DMS53 (cell line): ENCODE data around the gene CHI3L1.

ENCODE experiments used
- DNase-seq: peaks from one replicate; lab custom pipeline; 2025; lab: John Stamatoyannopoulos, UW

The CHI3L1 gene

DNA sequence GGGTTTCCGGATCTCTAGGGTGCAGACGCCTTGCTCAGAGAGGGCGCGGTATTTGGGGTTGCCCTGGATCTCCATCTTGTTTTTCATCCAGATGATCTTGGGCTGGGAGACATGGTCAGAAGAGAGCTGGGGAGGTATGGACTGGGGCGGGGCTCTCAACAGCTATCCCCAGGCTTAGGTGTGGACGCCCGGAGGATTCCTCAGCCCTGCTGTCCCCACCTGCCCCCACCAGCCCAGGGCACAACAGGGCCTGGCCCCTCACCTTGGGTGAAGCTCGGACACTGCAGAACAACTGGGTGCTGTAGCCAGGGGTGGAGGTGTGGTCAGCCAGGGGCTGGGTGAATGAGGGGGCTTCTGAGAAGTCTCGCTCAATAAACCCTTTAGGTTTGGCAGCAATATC, 17.5 kb downstream of the CHI3L1 start:
- DNase-seq = no peak

DNA sequence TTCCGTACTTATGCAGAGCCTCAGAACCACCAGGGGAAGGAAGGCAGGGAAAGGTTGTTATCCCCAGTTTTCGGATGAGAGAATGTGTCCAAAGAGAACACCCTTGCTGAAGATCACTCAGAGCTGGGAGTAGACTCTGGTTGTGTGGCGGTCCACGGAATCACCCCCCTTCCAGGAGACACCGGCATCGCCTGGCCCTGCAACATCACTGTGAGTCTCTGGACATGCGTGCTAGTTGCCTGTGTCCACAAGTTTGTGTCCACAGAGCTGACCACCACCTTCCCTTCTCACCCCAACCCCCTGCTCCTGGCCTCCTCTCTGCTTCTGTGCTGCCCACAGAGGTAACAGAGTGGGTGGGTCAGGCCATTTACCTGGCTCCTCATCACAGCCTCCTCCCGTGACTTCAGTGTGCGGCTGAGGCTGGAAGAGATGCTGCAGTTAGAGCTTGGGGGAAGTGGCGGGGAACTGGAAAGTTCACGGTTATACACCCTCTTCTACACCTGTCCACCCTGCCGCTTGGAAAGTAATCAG, 18.2 kb downstream of the CHI3L1 start:
- no peak for DNase-seq

DNA sequence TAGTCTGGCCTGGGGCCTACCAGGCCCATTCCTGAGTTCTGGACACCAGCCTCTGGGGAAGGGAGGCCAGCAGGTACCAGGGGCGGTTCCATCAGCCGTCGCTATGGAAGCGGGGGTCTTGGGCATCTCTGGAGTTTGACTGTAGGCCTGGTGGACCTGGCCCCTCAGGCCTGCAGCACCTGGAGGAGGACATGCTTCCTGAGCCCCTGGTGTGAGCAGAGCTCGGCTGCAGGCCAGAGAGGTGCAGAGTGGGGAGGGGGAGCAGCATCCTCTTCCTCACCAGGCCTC, 18.6 kb downstream of the CHI3L1 start:
- no peak for DNase-seq

DNA sequence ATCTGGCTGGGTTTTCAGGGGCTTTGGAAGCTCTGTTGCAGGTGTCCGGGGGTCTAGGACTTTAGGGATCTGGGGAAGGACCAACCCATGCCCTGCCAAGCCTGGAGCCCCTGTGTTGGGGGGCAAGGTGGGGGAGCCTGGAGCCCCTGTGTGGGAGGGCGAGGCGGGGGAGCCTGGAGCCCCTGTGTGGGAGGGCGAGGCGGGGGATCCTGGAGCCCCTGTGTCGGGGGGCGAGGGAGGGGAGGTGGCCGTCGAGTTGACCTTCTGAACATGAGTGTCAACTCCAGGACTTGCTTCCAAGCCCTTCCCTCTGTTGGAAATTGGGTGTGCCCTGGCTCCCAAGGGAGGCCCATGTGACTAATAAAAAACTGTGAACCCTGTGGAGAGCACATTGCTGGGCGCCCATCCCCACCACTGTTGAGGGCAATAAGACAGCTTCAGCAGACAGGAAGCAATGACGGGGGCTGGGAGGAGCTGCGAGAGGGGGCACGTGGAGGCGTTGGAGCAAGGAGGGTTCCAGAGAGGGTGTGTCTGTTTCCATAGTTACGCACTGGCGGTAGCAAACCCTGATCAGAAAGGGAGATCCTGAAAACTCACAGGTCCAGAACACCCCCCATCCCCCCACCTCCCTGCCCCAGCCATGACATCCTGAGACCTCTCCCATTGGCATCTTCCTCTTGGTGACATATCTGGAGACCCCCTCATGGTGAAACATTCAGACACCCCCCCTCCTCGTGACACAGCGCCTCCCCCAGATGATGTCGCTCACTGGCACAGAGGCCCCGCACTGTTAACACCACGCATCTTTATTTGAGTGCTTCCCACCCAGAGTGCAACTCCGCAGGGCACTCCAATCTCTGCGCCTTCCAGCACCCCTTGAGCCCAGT, 19.2 kb downstream of the CHI3L1 start:
- DNase-seq = peak; percentile 45

DNA sequence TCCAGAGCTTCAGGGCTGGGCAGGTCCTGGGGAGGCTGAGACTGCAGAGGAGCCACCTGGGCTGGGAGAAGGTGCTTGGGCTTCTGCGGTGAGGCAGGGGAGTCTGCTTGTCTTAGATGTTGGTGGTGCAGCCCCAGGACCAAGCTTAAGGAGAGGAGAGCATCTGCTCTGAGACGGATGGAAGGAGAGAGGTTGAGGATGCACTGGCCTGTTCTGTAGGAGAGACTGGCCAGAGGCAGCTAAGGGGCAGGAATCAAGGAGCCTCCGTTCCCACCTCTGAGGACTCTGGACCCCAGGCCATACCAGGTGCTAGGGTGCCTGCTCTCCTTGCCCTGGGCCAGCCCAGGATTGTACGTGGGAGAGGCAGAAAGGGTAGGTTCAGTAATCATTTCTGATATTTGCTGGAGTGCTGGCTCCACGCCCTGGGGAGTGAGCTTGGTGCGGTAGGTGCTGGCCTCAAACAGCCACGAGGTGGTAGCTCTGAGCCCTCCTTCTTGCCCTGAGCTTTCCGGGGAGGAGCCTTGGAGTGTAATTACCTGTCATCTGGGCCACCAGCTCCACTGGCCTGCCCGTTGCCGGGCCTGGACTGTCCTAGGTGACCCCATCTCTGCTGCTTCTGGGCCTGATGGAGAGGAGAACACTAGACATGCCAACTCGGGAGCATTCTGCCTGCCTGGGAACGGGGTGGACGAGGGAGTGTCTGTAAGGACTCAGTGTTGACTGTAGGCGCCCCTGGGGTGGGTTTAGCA, 20.1 kb downstream of the CHI3L1 start:
- DNase-seq = peak; percentile 70

DNA sequence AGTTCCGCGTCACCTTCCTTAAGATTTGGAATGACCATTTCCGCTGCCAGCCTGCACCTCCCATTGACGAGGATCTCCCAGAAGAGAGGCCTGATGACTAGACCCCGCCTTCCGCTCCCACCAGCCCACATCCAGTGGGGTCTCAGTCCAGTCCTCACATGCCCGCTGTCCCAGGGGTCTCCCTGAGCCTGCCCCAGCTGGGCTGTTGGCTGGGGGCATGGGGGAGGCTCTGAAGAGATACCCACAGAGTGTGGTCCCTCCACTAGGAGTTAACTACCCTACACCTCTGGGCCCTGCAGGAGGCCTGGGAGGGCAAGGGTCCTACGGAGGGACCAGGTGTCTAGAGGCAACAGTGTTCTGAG, 20.7 kb downstream of the CHI3L1 start:
- DNase-seq = no peak

DNA sequence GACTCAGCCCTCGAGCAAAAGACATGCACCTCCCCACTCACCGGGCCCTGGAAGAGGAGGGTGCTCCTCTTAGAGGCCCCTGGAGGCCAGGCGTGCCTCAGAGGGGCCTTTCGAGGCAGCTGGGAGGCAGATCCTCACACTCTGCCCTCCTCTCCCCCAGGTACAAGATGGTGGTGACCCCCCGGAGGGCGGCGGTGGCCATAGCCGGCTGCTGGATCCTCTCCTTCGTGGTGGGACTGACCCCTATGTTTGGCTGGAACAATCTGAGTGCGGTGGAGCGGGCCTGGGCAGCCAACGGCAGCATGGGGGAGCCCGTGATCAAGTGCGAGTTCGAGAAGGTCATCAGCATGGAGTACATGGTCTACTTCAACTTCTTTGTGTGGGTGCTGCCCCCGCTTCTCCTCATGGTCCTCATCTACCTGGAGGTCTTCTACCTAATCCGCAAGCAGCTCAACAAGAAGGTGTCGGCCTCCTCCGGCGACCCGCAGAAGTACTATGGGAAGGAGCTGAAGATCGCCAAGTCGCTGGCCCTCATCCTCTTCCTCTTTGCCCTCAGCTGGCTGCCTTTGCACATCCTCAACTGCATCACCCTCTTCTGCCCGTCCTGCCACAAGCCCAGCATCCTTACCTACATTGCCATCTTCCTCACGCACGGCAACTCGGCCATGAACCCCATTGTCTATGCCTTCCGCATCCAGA, 21.3 kb downstream of the CHI3L1 start:
- DNase-seq = no peak

DNA sequence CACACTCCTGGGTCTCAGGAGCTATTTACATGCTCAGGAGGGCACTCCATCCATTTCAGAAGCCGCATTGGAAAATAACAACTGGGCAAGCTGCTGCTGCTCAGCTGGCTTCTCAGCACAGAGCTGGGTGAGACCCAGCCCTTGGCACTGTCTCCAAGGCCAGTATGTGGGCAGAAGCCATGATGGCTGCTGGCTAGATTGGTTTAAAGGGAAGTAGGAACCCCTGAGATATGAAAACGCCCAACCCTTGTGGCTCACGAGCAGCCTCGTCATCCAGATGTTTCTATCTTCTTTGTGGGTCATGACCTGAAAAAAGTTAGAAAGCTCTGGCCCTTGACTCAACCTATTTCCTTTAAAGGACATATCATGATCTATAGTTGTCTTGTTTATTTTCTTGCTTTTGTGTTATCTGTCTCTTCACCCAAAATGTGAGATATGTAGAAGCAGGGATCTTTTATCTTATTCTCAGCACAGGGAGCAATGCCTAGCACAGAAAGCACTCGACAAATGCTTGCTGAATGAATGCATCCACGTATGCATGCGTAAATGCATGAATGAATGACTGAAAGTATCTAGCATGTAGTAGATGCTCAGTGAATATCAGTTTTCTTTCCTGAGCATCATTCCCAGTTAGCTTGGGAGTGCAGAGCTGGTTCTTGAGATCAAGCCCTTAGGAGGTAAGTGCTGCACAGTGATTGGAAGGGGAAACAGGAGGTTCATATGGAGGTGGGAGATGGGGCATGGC, 22.4 kb downstream of the CHI3L1 start:
- DNase-seq = no peak

DNA sequence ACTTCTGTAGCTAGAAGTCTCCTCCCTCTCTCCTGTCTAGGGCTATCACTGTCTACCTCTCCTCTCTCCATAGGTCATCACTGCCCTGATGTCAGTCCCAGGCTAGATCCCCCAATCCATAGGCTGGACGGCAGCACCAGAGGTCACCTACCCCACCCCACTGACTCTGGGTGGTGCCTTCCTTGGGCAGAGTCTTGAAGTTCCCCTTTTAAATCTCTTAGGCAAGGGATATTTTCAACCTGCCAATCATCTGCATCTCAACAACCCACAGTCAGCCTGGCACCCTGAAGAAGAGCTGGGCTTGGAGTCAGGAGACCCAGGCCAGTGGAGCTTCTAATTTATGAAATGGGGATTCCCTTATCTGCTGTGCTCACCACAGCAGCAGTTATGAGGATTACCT, 24.1 kb downstream of the CHI3L1 start:
- no peak for DNase-seq

DNA sequence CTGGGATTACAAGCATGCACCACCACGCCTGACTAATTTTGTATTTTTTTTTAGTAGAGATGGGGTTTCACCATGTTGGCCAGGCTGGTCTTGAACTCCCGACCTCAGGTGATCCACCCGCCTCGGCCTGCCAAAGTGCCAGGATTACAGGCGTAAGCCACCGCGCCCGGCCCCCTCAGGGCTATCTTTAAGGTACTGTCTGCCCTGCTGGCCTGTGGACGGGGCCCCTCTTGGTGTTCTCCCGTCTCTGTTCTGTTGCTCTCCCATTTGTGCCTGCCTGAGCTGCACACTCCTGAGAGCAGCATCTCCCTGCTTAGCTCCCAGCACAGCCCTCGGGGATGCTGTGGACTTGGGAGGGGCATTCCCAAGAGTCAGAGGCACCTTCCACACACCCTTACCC, 24.8 kb downstream of the CHI3L1 start:
- no peak for DNase-seq

DNA sequence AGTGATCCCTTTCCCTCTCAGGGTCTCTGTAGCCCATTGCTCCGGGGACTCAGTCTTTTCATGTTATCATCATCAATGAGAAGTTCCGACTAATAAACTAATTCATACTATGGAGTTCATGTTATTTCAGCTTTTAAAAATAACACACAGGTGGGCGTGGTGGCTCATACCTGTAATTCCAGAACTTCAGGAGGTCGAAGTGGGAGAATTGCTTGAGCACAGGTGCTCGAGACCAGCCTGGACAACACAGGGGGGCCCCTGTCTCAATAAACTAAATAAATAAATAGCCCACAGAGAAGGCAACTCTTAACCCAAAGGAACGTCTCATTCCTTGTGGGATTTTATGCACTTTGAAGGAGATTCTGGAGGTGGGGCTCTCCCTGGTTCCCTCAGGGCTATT, 25.3 kb downstream of the CHI3L1 start:
- DNase-seq = no peak

DNA sequence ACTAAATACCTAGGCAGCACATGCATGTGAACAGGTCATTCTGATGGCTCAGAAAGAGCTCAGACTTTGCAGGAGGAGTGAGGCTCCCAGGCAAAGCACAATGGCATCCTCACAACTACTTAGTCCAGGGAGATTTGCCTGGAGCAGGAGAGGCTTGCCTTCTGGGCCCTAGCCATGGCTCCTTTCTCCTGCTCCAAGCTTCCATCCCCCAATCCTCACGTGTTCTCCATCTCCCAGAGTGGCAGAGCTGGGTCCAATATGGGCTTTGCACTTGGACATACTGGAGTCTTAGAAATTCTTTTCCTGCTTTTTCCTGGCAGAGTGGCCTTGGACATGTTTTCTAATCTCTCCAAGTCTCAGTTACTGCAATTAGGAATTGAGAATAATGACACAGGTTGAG, 26.7 kb downstream of the CHI3L1 start:
- no peak for DNase-seq

DNA sequence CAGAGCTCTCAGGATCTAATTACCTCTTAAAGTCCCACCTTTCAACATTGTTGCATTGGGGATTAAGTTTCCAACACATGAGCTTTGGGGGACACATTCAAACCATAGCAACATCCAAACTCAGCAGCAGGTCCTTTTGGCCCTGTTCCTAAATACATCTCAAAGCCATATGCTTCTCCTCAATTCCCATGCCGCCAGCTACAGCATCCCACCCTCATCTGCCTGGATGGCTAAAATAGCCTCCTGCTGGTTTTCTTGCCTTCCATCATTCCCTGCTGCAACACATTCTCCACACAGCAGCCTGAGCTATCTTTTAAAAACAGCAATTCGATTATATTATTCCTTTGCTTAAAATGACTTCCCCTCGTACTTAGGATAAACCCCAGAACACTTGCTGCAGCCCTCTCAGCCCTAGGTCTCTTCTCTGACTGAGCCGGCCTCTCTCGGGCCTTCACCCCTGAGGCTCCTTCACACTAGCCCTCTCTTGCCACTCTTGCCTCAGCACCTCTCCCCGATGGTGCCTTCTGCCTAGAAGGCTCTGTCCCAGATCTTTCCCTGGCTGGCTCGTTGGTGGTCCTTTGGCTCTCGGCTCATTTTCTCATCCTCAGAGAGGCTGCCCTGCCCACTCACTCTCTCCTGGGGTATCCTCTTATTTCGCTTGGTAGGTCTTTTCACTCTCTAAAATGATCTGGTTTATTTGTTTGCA, 27.4 kb downstream of the CHI3L1 start:
- no peak for DNase-seq

DNA sequence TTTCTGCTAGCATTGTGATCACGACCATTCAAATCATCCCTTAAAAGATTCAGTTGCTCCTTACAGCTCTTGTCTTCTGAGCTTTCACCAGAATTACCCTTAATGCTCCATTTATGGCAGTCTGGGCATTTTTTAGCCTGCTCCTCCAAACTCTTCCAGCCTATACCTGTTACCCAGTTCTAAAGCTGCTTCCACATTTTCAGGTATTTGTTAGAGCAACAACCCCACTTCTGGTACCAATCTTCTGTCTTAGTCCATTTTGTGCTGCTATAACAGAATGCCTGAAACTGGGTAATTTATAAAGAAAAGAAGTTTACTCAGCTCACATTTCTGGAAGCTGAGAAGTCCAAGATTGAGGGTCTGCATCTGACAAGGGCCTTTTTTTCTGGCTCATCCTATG, 28.1 kb downstream of the CHI3L1 start:
- no peak for DNase-seq

DNA sequence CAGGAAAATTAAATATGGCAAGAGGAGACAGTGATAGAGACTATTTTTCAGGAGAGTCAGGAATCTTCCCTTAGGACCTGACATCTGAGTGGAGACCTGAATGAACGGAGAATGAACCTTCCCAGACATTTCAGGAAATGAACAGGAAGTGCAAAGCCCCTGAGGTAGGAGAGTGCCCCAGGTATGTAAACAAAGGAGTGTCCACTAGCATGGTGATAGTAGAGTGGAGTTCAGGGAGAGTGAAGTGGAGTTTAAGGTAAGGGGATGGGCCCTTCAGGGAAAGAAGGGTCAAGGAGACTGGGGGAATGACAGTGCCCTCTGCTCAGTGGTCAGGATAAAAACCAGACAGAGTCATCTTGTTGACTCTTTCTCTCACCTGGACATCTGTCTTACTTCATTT, 30.2 kb downstream of the CHI3L1 start:
- no peak for DNase-seq

DNA sequence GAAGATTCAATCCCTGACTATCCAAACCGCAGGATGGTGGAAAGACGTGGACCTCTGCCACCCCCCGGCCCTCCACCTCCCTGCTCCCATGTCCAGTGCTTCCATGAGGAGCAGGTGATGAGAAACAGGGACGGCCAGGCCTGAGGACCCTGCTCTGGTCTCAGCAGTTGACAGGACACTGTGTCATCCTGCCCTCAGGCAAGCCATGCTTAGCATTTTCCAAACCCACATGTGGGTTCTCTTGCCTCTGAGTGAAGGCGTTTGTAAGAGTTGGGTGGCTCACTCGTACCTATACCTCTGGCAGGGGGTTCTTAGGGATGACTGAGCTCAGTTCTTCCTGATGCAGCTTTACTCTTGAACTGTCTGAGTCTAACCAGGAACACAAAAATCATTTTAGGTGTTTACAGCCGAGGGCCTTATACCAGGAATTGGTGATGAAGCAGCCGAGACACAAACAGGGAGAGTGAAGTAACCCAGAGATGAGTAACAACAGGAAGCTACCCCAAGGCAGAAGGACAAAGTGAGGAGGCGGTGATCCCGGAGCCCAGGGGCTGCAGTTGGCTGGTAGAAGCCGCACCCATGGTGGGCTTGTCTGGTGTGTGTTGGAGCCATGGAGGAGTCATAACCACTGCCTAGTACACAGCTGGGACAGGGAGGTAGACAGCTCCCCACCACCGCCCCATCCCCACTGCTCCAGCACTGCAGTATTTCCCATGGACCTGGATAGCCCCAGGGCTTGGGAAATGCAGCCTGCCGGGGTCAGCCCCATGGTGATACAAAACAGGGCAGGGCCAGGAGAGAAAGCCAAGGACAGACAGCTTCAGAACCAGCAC, 32.3 kb downstream of the CHI3L1 start:
- DNase-seq = no peak

DNA sequence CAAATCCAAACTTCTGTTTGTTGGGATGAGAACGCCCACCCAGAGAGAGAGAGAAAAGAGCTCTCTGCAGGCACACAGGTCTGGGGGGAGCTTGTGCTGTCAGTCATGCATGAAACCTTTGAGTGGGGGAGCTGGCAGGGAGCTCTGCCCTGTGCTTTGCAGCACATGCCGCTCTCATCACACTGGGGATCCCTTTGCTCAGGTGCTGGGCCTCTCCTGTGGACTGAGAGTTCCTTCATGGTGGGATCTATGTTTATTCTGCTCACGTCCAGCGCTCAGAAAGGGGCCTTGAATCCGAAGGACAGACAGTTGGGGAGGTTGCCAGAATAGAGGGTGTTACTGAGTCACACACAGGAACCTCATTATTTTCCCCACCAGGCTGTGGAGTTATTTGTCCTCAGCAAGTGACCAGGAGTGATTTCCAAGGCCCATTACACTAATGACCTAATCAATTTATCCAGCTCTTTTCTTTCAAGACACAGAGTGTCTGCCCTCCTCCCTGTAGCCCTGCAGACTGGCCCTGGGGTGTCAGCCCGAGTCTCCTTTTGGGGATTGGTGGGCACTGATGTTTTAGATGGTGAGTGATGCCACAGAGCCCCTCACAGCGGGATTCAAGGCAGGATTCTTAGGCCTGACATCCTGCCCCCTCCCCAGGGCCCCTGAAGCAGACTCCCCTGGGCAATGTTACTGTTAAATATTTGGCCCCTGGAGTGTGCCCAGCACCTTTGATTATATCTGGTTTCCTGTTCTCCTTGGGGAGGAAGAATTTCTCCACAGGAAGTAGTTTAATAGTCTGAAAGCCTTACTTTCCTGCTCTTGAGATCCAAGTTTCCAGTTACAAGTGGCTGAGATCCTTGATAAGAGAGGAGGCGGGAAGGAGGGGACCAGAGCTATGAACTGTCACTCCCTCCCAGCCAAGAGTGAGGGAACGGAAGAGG, 33.2 kb downstream of the CHI3L1 start:
- DNase-seq = no peak

DNA sequence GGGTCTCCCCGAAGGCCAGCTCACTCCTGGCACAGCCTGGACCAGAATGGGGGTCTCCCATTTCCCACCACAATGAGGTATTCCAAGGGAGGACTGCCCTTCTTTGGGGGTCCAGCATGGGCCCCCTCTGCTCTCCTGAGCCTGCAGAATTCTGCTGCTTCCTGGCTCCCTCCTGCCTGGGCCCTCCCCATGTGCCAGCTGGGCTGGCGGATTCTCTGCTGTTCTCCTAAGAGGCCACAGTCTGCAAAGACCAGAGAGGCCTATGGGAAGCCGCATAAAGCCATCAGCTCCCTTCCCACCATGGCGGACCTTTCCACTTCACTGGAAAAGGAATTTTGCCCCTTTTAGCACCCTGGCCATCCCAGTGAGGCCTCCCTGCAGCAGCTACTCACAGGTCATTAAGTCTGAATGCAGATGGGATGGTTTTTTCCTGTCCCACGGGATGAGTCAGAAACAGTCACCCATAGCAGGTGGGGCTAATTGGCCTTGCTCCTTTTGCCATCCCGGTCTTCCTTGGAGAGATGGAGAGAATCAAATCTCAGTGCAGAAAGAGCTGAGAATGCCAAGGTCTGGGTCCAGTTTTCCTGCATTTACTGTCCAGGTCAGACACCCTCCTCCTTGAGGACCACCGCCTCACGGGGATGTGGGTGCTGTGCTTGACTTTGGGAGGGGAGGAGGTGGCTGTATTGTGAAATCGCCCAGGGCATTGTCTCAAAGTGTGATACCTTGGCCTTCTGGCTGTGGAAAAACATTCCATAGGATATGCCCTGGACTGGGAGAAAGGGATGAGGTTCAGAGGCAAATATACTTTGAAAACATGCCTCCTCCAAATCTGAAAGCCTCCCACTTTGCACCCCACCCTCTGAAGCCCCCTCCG, 34.1 kb downstream of the CHI3L1 start:
- DNase-seq = peak; percentile 74
